HG03442 (cell line): ENCODE measurements around the gene EIF3L.

Source experiments
- ATAC-seq: cut with Tn5 transposase; IDR thresholded peaks from one replicate; pipeline ENCODE4 v1.9.1; 2021; ENCODE audit warnings: mild to moderate bottlenecking, moderate library complexity; ENCODE audit not compliant: unreplicated experiment

The EIF3L gene

DNA sequence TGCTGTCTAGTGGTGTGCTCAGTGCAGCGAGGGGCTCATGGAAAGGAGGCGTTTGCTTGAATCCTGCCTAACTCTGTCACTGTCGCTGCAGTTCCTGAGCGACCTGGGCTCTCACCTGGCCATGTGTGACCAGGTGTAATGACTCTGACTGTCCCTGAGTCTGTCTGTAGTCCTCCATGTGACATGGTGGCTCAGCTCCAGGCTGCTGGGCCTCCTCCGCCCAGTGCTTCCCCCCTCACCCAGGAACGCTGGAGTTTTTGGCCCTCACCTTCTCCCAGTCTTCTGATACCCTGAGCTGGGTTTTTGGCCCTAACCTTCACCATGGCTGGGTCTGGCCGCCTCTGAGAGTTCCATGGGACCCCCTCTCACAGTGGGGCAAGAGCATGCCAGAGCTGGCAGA lies 77.1 kb downstream of the EIF3L start:
- ATAC-seq, result no peak

DNA sequence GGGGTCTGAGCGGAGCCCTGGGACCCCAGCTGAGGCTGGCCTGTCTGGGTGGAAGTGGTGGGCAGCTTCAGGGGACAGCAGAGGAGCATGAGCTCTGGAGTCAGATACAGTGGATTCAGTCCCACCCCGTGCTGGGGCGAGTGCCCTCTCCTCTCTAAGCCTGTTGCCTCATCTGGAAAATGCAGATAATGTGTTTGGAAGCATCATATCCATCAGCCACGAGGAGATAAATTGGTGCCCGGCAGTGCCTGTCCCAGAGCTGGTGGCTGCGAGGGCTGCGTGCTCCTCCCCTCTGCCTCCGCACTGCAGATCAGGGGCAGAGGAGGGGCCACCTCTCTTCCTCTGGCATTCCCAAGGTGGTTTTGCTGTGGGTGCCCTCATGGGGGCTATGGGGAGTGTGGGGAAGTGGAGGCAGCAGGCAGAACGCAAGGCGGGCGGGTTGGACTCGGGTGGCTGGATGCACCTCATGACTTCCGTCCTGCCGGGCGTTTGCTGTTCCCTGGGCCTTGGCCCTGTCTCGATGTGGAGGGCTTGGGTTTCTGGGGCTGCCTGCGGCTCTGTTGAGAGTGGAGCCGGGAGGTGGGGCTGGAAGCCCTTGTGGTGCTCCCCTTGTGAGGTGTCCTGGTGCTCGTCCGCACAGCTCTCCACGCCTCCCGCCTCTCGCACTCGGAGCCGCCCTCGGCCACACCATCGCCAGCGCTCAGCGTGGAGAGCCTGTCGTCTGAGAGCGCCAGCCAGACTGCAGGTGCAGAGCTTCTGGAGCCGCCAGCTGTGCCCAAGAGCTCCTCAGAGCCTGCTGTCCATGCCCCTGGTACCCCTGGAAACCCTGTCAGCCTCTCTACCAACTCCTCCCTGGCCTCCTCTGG lies 77.8 kb downstream of the EIF3L start:
- no peak for ATAC-seq

DNA sequence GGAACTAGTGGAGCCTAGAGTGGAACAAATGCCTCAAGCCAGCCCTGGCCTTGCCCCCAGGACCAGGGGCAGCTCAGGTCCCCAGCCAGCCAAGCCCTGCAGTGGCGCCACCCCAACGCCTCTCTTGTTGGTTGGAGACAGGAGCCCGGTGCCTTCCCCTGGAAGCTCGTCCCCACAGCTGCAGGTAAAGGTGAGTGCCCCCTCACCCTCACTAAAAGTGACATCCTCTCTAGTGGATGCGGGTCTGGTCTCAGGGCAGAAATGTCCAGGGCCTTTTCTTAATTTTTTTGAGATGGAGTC lies 78.4 kb downstream of the EIF3L start:
- no peak for ATAC-seq

DNA sequence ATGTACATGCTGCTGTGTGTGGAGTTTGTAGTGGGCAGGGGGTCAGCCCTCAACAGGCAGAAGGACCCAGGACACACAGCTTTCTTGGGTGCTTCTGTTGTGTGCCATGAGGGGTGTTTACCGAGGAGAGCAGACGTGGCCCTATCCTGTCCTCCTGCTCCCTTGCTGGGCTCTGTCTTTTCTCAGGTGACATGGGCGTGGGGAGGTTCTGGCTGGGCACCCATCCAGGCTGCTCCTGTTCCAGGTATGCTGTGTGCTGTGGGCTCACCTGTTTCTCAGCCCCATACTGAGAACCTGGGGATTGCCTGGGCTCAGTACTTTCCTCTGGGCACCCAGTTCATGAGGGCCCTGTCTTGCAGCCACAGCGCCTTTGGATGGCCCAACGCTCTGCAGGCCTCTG lies 80.2 kb downstream of the EIF3L start:
- no peak for ATAC-seq

DNA sequence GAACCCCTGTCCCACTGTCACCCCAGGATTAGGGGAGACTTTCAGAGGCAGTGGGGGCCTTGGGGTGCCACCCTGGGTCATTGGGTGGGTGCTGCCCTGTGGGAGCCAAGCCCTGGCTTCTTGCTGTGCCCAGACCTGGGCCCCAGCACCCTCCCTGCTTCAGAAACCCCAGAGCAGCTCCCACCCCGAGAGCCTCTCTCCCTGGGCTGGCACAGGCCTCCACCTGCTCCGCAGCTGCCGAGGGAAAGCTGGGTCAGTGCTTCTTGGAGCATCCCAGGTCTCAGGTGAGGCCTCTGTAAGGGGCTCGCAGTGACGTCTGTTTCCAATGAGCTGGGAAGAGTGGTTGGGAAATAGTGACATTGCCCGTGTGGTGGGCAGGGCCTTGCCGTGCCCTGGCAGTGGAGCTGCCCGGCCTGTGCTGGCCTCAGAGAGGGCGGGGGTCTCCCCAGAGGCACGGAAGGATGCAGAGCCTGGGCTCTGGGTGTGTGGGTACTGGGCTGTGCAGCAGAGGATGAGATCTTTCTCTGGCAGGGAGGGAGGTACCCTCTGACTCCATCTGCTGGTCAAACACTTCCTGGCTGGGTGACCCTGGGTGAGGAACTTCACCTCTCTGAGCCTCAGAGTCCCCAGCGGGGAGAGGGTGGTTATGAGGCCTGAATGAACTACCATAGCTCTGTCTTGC lies 81.2 kb downstream of the EIF3L start:
- ATAC-seq, result no peak

DNA sequence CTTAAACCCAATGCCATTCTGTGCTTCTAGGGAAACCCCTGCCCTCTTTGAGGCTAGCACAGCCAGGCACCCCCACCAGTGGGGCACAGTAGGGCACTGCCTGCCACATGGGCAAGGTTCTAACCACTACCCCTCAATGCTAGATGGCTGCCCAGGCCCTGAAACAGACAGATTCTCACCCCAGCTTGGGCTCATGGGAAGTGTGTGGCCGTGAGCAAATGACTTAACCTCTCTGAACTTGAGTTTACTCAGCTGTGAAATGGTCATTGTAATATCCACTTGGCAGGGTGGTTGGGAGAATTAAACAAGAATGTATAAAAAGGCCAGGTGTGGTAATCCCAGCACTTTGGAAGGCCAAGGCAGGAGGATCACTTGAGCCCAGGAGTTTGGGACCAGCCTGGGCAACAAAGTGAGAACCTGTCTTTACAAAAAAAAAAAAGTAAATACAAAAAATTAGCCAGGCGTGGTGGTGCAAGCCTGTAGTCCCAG lies 81.8 kb downstream of the EIF3L start:
- no peak for ATAC-seq

DNA sequence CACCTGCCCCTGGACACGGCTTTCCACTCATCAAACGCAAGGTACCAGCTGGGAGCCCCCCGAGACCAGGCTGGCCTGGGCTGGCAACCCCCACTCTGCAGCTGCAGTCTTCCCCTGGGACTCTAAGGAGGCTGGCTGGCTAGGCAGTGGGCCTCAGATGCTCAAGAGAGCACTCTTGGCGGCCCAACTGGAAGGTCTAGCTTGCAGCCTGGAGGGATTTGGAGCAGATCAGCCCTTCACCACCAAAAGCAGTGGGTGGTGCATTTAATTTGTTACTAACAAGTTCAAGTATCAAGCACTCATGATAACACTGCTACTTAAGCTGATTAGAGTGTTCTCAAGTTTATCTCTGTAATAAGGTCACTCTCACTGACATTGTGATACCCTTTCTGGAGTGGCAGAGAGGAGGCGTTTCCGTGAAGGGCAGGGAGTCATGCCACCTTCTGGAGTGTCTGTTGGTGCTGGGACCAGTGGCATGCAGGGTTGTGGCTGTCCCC lies 82.7 kb downstream of the EIF3L start:
- no peak for ATAC-seq

DNA sequence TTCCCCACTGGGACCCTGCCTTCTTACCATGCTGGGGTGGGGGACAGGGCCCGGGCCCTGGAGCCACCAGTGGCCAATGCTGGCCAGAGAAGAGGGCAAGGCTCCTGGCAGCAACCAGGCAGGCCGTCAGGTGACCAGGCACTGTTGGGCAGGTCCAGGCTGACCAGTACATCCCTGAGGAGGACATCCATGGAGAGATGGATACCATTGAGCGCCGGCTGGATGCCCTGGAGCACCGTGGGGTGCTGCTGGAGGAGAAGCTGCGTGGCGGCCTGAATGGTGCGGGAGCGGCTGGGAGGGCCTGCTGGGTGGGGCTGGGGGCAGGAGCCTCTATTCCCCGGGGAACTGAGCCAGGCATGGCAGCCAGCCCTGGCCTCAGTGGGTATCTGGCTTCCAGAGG lies 83.2 kb downstream of the EIF3L start:
- no peak for ATAC-seq

DNA sequence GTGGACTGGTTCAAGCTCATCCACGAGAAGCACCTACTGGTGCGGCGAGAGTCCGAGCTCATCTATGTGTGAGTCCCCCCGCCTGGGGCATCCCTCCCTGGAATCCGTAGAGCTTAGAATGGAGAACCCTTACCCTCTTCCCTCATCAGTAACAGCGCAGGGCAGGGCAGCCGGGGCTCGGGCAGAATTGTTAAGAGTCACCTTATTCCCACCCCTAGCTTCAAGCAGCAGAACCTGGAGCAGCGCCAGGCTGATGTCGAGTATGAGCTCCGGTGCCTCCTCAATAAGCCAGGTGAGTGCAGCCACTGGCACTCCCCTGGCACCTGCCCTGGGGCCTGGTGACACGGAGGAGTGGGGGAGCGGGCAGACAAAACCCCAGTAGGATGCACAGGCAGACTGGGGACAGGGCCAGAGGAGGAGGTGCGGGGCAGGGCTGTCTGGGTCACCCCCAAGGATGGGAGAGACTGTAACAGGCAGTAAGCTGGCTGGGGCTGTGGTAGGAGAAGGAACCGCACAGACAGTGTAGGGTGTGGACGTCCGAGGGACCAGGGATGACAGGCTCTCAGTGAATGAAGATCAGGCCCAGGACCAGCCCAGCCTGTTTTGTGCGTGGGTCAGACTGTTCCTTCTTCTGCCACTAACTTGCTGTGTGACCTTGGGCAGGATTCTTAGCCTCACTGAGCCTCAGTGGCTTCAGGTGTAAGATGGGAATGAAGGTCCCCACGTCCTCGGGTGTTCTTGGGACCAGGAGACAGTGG lies 83.8 kb downstream of the EIF3L start:
- ATAC-seq, result no peak

DNA sequence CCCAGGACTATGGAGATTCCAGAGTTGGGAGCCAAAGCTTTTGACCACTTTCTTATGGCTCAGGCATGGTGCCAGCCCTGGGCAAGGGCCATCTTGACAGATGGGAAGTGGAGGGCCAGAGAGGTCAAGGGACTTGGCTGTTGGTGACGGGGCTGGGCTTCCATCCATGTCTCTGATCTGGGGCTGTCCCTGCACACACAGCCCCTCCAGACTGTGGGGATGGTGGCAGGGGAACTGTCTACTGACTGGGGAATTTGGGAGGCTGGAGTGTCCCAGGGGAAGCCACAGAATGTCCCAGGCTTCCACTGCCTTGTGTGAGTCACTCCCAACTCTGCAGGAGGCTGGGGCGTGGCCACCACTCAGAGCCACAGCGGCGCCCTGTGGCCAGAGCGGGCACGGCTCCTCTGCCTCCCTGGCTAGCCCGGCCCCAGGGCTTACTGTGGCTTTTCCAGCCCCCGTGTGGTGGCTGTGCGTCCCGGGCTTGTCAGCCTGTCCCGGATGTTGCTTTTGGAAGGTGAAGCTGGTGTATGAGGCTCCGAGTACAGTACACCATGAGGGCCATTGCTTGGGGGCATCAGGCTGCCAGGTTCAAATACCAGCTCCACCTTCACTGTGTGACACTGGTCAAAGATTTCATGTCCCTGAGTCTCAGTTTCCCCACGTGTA lies 84.6 kb downstream of the EIF3L start:
- peak; percentile 62 for ATAC-seq
